Cardiac fibroblast (primary cell): Measurements from ENCODE around the gene DUSP15.

Experiments
- DNase-seq, 2 donors: peaks; one replicate each; pipeline versions ENCODE4 v3.0.0 to v3.0.0-alpha.2; 2010; ENCODE audit warnings: low read depth in 2 of 2
- H3K4me3 ChIP-seq, 2 donors: replicated peaks in 1 of 2; 1 replicate in 1 of 2; 2 replicates in 1 of 2; pipeline ENCODE4 v1.5.1; 2011; ENCODE audit warnings: low read depth in 2 of 2, low read length in 2 of 2, mild to moderate bottlenecking in 2 of 2, moderate library complexity in 1 of 2
- TF ChIP-seq, protein P1 (sequence below): IDR thresholded peaks from one replicate; pipeline ENCODE4 v1.5.1; 2011; ENCODE audit warnings: low read depth, mild to moderate bottlenecking, low read length, inconsistent platforms

Gene DUSP15

DNA sequence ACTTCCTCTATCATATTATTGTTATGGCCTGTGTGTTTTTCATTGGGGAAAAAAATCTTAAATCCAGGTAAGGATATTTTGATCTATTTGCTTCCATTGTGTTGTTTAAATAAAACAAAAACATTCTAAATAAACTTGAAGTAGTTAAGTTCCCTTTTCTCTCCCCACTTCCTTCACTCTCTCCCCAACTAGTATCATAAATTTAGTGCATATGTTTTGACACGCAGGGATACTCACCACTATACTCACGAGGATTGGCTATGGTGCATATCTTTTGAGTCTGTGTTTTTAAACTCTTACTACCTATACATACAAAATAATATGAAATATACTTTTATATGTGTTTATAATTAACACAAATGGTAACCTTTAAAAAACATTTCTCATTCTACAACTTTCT, 5.3 kb upstream of the DUSP15 start:
- H3K4me3 ChIP-seq = no peak overlapping the region
- DNase-seq = no peak
- TF ChIP-seq, protein P1, sequence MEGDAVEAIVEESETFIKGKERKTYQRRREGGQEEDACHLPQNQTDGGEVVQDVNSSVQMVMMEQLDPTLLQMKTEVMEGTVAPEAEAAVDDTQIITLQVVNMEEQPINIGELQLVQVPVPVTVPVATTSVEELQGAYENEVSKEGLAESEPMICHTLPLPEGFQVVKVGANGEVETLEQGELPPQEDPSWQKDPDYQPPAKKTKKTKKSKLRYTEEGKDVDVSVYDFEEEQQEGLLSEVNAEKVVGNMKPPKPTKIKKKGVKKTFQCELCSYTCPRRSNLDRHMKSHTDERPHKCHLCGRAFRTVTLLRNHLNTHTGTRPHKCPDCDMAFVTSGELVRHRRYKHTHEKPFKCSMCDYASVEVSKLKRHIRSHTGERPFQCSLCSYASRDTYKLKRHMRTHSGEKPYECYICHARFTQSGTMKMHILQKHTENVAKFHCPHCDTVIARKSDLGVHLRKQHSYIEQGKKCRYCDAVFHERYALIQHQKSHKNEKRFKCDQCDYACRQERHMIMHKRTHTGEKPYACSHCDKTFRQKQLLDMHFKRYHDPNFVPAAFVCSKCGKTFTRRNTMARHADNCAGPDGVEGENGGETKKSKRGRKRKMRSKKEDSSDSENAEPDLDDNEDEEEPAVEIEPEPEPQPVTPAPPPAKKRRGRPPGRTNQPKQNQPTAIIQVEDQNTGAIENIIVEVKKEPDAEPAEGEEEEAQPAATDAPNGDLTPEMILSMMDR = no peak

DNA sequence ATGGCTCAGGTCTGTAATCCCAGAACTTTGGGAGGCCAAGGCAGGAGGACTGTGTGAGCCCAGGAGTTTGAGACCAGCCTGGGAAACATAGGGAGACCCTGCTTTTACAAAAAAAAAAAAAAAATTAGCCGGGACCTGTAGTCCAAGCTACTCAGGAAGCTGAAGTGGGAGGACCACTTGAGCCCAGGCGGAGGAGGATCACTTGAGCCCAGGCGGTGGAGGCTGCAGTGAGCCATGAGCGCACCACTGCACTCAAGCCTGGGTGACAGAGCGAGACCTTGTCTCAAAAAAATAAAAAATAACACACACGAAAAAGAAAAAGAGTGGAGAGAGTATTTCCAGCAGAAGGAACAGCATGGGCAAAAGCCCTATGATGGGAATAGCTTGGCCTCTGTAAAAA, 2.1 kb upstream of the DUSP15 start:
- TF ChIP-seq, protein P1 = no peak
- no peak for DNase-seq
- H3K4me3 ChIP-seq = no peak overlapping the region

DNA sequence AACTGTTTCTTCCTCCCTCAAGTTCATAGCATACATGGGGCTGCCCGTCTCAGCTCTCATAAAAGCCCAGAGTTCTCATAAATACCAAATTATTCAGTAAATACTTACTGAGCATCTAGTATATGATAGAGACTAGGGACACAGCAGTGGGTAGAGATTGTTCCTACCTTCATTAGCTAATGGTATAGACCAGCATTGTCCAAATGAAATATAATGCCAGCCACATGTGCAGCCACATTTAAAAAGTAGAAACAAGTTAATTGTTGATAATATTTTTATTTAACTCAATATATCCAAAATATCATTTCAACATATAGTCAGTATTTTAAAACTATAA, 1.3 kb upstream of the DUSP15 start:
- DNase-seq = no peak
- H3K4me3 ChIP-seq = no peak overlapping the region
- TF ChIP-seq, protein P1 = no peak

DNA sequence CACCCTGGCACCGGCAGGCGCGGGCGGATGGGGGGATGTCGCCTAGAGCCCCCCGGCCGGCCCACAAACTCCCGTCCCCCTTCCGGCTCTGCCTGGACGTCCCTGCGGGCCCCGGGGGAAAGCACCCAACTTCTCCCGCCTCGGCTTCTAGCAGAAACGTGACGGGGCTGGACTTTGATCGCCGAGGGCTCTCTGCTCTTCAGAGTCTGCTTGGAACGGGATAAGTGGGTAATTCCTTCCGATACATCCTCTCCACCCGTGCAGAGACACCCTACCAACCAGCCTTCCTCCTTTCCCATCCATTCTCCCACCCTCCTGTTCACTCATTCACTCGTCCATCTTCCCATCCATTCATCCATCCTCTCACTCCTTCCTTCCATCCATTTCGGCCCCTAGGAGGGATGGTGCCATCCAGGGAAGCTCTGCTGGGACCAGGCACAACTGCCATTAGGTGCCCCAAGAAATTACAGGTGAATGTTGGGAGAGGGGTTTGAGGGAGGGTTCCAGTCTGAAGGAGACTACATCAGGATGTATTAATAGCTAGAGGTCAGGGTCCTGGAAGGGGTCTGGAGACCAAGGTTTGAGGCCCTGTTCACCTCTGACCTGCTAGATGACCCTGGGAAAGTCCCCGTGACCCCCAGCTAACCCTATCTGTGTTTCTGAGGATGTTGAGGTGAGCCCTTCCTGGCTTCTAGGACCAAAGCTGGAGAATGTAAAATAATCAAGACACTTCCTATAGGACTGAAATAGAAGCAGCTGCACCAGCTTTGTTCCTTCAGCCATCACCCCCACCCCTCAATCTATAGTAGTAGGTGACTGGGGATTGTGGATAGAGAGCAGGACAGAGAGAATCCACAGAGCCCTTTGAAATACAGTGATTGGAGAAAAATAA, 645 bp upstream of the DUSP15 start:
- H3K4me3 ChIP-seq = peak overlapping the region; percentile 11 to 29
- DNase-seq = no peak

DNA sequence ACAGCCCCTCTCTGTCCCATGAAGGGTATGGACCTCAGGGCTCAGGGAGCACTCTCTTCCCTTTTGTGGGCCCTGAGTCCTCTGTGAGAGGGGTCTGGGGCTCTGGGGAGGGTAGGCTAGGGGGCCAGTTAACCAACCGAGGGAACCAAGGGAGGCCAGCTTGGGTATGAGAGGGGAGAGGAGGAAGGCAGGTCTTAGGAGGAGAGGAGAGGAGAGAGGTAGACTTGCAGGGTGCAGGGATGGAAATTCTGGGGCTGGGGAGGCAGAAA, 720 bp downstream of the DUSP15 start:
- H3K4me3 ChIP-seq = peak overlapping the region; percentile 29 to 32
- TF ChIP-seq, protein P1 = no peak
- no peak for DNase-seq

More for the DNA sequence above, 645 bp upstream of the DUSP15 start:
- TF ChIP-seq, protein P1 = no peak

DNA sequence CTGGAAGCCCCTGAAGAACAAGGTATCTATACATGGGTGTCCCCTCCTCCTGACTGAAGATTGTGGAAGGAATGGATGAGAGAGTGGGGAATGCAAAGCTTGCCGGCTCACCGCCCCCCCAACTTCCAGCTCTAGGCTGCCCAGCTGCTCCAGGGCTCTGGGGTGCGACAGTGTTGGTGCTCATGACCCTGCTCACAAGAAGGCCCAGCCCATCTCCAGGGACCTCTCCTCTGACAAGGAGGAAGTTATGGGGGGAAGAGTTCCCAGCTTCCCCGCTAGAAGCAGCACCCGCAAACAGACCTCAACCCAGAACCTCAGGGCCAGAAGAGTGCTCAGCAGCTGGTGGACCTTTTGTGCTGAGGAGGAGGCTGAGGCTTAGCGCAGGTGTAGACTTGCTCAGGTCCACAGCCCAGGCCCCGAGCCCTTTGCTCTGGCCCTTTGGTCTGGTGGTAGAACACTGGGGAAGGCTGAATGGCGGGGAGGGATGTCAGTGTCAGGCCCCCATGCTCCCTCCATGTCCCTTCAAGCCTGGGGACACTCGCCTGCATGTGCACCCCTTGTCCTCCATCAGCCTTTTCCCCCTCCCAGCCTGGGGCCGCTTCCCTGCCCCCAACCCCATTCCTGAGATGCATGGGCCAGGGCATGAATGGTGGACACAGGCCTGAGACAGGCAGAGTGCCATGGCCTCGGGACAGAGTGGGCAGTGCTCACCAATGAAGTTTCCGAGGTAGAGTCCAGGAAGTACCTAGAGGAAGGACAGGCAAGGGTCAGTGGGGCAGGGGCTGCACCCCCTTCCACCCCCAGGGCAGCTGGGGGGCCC, 1.3 kb downstream of the DUSP15 start:
- no peak overlapping the region for H3K4me3 ChIP-seq
- TF ChIP-seq, protein P1 = no peak
- no peak for DNase-seq
